ENCODE data around the gene SCO2. TPM values are rescaled to one million over a fixed set of nuclear protein-coding genes. Genes with fewer than 3 reads are reported as not detected.
"Not testable (repeated sequence)": the region's sequence is repeated elsewhere in the genome, so short reads cannot be mapped to it uniquely, and the experiment has no call there.

Gene SCO2
- total RNA-seq, 1 donor from 2014 or later: 2.4 TPM

DNA sequence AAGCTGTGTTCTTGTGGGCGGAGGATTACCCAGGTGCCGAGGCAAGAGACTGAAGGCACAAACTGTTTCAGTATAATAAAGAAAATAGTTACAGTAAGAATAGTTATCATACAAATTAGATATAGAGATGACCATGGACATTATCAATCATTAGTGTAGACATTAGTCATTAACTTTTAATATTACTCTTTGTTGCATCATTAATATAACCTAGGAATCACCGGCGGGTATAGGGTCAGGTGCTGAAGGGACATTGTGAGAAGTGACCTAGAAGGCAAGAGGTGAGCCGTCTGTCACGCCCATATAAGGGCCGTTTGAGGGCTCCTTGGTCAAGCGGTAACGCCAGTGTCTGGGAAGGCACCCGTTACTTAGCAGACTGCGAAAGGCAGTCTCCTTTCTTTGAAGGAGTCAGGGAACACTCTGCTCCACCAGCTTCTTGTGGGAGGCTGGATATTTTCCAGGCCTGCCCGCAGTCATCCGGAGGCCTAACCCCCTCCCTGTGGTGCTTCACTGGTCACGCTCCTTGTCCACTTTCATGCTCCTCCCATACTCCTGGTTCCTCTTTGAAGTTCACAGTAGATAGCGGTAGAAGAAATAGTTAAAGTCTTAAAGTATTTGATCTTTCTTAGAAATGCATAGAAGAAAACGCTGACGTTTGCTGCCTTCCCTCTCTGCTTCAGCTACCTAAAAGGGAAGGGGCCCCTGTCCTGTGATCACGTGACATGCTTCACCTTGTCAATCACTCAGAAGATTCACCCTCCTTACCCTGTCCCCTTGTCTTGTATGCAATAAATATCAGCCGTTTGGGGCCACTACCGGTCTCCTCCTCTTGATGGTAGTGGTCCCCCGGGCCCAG, 8.7 kb upstream of the SCO2 start:
- intact Hi-C loops (cut with DNase I); DNase-seq (ENCODE audit: low spot score): not testable (repeated sequence)

- intact Hi-C loops (cut with DNase I): no loop called here
- DNase-seq (ENCODE audit: low spot score): no peak
Observed at GRCh38 chr22:50532824-50533796, 7.7 kb upstream of the SCO2 start.

DNA sequence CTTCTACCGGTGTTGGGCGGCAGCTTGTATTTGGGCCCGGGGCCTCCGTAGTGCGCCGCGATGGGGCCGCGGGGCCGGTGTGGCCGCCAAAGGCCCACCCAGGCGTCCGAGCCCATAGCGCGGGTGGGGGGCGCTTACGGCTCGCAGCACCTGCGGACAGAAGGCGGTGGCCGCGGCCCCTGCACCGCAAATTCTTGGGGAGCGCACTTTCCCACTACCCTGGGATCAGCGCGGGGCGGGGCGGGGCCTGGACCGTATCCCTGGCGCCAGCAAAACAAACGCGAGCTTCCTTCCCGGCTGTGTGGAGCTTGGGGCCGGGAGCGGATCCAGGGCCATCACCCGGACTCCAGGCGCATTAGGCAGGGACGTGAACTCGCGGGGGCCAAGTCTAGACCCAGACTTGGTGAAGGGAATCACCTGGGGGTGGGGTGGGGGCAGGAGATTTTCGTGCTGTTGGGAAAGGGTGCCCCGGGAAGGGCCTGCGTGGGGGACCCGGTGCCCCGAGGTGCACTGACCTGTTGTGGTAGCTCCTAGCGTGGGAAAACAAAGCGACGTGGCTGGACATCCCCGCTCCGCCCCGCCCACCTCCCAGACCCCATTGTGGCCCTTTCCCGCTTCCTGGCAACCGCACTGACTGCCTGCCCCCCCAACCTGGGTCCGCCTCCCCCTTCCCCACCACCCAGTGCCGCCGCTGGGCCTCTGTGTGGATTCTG, 6.7 kb upstream of the SCO2 start:
- intact Hi-C loops (cut with DNase I): no loop called here
- DNase-seq (ENCODE audit: low spot score): peak; percentile 91

DNA sequence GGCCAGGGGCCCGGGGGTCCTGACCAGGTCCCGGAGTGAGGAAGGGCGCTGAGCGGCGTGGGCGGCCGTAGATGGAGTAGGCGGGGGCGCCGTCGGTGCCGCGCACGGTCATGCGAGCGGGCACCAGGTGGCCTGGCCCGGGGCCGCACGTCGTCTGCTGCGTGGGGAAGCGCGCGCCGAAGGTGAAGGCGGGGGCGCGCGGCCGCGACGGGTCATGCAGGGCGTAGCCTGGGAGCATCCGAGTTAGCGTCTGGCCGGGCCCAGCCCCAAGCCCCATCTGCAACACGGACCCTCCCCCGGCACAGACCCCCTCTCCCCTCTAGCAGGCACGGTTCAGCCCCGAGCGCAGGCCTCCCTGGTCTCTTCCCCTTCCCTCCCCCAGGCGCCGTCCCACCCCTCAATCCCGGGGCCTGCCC, 6.2 kb upstream of the SCO2 start:
- intact Hi-C loops (cut with DNase I): no loop called here
- no peak for DNase-seq (ENCODE audit: low spot score)

GRCh38 chr22:50530877-50531545, 5.6 kb upstream of the SCO2 start:
- peak; percentile 95 for DNase-seq (ENCODE audit: low spot score)

DNA sequence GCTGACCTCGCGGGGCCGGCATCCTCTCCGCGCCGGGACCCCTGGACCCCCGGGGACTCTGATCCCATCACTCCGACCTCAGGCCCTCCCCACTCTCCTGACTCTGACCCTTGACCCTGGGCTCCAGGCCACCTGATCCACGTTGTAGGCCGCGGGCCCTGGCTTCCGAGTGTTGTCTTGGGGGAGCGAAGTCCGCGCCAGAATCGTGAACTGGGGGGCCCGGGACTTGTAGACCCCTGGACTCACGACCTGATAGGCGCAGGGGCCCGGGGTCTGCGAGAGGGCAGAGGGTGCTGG, 5.1 kb upstream of the SCO2 start:
- DNase-seq (ENCODE audit: low spot score): no peak
- intact Hi-C loops (cut with DNase I): no loop called here

More at GRCh38 chr22:50530877-50531545, 5.6 kb upstream of the SCO2 start:
- intact Hi-C loops (cut with DNase I): no loop called here

DNA sequence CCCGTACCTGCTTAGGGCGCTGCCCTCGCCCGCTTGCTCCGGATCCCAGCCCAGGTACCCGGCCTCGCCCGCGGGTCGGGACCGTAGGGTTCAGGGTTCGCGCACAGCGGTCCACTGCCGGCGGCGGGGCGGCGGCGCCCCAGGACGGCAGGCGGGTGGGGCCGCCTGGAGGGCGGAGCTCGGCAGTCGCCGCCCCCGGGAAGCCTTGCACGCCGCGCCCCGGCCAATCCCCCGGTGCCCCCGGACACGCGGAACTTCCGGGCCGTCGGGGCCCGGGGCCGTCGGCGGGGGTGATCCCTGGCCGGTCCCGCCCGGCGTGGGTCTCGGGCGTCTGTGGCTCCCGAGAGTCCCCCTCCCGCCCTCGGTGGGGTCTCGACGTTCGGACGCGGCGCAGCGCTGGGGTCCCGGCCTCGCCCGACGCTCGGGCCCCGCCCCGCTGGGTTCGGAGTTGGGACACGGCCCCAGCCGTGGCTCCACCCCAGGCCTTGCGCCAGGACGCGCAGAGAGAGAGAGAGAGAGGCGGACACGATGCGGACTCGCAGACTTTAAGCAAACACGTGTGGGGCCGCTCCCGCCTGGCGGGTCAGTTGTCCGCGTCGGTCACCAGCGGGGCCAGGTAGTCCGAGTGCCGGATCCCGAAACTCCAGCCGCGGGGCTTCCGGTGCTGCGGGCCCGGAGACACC, 4.6 kb upstream of the SCO2 start, which contains the start of gene TYMP:
TYMP (minus strand) TSS at position 116 of the 683 bp plus-strand sequence. CDS start 303 bp downstream, outside the sequence.
- intact Hi-C loops (cut with DNase I): loop anchor here (5.0 kb wide), 2 partner anchors 32 to 52 kb away; partner anchors contain the start of genes CHKB and SYCE3
- peak; percentile 94 for DNase-seq (ENCODE audit: low spot score)

DNA sequence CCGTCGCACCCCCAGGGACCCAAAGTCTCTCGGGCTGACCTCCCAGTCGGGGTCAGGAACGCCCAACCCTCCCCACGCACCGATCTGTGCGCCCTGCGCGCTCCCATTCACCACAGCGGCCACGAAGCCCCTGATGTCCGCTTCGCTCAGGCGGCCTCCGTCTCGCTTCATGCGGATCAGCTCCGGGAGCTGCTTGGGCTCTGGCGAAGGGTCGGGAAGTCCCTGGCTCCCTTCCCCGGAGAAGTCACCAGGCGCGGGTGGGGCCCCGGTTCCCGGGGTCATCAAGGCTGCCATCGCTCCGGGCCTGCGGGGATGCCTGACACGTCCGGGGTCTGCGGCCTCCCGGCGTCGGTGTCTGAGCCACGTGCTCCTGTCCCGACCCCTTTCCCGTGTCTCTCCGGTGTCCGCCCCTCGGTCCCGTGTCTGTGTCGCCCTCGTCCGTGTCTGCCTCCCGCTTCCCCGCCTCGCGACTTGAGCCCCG, 4.1 kb upstream of the SCO2 start:
- intact Hi-C loops (cut with DNase I): loop anchor here (5.0 kb wide), 2 partner anchors 33 to 53 kb away; partner anchors contain the start of genes CHKB and SYCE3
- DNase-seq (ENCODE audit: low spot score): peak; percentile 79

DNA sequence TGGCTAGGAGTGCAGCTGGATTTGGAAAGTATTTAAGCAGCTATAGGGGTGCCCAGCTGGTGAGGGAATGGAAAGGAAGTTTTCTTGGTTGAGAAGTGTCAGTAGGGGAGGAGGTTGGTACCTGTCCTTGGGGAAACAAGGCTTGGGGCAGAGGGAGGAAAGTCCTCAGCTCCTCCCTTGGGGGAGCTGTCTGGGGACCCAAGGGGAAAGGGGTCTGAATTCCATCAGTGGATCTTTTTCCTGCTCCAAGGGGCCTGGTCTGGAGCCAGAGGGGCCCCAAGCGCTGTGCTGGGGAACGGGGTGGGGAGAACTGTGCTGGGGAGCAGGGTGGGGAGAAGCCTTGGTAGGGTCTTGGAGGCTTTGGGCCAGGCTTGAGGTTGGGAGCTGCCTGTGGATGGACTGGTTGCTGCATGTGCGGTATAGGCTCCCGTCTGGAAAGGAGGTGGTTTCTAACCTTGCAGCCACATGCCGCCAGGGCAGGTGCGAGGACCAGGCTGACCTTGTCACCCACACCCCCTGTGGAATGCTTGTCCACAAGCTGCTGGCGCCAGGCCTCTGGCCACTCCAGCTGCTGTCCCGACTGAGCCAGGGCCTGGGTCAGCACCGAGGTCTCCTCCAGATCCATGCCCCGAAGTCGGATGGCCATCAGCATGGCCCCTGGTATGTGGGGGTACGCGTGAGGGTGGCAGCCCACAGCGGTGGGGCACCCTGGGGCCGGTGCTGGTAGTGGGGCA, 3.5 kb upstream of the SCO2 start:
- no peak for DNase-seq (ENCODE audit: low spot score)
- intact Hi-C loops (cut with DNase I): loop anchor here (5.0 kb wide), 2 partner anchors 33 to 53 kb away; partner anchors contain the start of genes CHKB and SYCE3

- intact Hi-C loops (cut with DNase I): loop anchor here (5.0 kb wide), 2 partner anchors 34 to 54 kb away; partner anchors contain the start of genes CHKB and SYCE3
- no peak for DNase-seq (ENCODE audit: low spot score)
Observed at GRCh38 chr22:50527921-50528681, 2.7 kb upstream of the SCO2 start.

GRCh38 chr22:50526834-50527801, 1.7 kb upstream of the SCO2 start:
- intact Hi-C loops (cut with DNase I): loop anchor here (5.0 kb wide), 2 partner anchors 35 to 55 kb away; partner anchors contain the start of genes CHKB and SYCE3
- DNase-seq (ENCODE audit: low spot score): peak; percentile 90

- peak; percentile 93 for DNase-seq (ENCODE audit: low spot score)
- intact Hi-C loops (cut with DNase I): loop anchor here (5.0 kb wide), 2 partner anchors 36 to 56 kb away; partner anchors contain the start of genes CHKB and SYCE3
Observed at GRCh38 chr22:50526108-50526833, 873 bp upstream of the SCO2 start.

DNA sequence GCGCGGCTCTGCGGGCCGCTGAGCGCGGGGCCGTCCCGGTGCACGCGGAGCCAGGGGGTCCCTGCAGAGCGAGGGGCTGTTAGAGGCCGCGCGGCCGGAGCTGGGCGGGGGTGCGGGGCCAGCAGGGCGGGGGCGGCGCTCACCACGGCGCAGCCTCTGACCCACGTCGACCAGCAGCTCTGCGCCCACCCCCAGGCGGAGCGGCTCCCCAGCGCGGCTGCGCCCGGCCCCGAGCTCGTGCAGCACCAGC, 385 bp upstream of the SCO2 start:
- intact Hi-C loops (cut with DNase I): loop anchor here (5.0 kb wide), 2 partner anchors 37 to 57 kb away; partner anchors contain the start of genes CHKB and SYCE3
- no peak for DNase-seq (ENCODE audit: low spot score)

- DNase-seq (ENCODE audit: low spot score): no peak
- intact Hi-C loops (cut with DNase I): loop anchor here (5.0 kb wide), 2 partner anchors 38 to 58 kb away; partner anchors contain the start of genes CHKB and SYCE3
Observed at GRCh38 chr22:50524676-50525103, 708 bp downstream of the SCO2 start.

Measured in cardiac septum (tissue), 1 donor.